VCaP (cell line): ENCODE measurements around the gene PTPRE.

Experiments used
- H3K27ac ChIP-seq: fragments of 450-650 bp; 2 replicates; pipeline ENCODE4 v1.5.1; 2017
- CTCF ChIP-seq: fragments of 450-650 bp; conservative IDR thresholded peaks from 2 replicates; pipeline ENCODE4 v1.5.1; 2017; ENCODE audit warnings: mild to moderate bottlenecking, moderate library complexity

The PTPRE gene

GRCh38 chr10:128074589-128074988 lies 167.7 kb downstream of the PTPRE start:
- no peak for TF ChIP-seq CTCF
- H3K27ac ChIP-seq, result no peak overlapping the region

GRCh38 chr10:128077155-128077875 lies 170.4 kb downstream of the PTPRE start:
- no peak for TF ChIP-seq CTCF
- no peak overlapping the region for H3K27ac ChIP-seq

- peak; percentile 78 for TF ChIP-seq CTCF
- no peak overlapping the region for H3K27ac ChIP-seq
Measured at GRCh38 chr10:128078136-128078969, 171.4 kb downstream of the PTPRE start.

- no peak overlapping the region for H3K27ac ChIP-seq
- no peak for TF ChIP-seq CTCF
Measured at GRCh38 chr10:128080231-128080630, 173.3 kb downstream of the PTPRE start.

GRCh38 chr10:128080641-128081040 lies 173.7 kb downstream of the PTPRE start:
- H3K27ac ChIP-seq, result no peak overlapping the region
- no peak for TF ChIP-seq CTCF

GRCh38 chr10:128081222-128081621 lies 174.3 kb downstream of the PTPRE start:
- no peak for TF ChIP-seq CTCF
- no peak overlapping the region for H3K27ac ChIP-seq

GRCh38 chr10:128081720-128082119 lies 174.8 kb downstream of the PTPRE start:
- no peak overlapping the region for H3K27ac ChIP-seq
- no peak for TF ChIP-seq CTCF
